GM18868 (cell line): Measurements from ENCODE around the gene PDGFRA.
"Not testable (repeated sequence)": the region's sequence is repeated elsewhere in the genome, so short reads cannot be mapped to it uniquely, and the experiment has no call there.

ENCODE experiments used
- ATAC-seq: cut with Tn5 transposase; IDR thresholded peaks from one replicate; pipeline ENCODE4 v1.9.1; 2021; ENCODE audit warnings: mild to moderate bottlenecking, moderate library complexity; ENCODE audit not compliant: unreplicated experiment

PDGFRA gene

DNA sequence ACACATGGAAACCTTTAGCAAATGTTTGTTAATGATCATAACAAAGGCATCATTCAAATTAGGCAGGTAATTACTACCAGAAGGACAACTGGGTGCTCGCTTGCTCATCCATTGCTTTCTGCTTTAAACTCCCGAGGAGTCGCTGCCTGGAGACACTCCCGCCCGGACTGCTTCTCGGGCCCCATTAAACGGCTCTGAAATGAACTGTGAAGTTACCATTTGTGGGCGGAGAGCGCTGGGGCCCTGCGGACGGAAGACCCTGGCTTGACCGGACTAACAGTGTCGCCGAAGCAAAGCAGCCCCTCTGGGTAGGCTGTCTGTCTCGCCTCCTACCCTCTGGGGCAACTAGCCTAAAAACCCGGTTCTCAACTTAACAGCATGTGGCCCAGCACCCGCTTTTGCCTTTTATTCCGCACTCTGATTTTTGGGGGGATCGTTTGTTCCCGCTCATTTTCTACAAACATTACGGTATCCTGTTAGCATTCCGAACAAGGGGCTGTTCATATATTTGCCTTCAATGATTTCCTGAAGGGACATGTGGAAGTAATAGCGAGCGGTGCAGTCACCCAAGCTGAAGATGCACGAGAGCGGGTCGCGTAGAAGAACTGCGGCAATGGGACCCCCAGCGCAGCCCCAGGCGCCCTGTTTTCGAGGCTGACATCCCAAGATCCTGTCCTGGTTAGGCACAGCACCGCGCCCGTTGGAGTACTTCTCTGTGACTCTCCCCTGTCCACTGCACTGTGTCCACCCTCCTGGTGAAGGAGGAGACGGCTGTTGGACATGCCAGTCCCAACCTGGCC is 1.6 kb upstream of the PDGFRA start:
- peak; percentile 25 for ATAC-seq

DNA sequence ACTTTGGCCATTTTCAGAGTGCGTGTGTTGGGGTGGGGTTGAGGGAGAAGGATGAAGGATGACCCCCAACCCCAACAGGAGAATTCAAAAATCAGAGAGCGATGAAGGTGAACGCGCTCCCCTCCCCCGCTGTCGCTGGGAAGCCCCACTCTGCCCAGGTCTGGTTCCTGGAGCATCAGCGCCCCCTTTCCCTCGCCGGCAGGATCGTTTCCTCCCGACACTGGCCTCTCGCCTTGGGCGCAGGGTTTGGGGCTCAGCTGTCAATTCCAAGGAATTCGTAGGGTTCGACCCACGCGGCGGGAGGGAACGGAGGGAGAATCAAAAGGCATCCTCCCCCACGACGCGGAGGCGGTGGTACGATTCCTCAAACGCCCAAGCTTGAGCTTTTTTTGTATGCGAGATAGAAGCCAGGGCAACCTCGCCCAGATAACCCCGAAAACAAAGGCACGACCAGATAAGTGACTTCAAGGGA is 1.0 kb upstream of the PDGFRA start:
- ATAC-seq, result peak; percentile 74

DNA sequence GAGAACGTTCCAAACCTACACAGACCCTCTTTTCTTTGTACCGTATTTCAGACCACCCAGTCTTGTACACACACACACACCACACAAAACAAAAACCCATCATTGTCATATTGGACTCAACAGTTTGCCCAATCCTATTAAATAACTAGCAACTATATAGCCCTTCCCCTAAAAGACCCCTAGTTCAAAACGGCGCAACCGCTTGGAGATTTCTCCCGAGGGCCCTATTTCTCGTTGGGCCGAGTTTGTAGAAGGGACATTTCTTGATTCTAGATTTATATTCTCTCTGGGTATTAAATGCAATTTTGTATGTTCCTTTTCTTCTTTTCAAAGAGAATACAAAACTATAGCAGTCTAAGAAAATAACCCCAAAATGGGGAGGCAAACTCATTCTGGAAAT is 547 bp upstream of the PDGFRA start:
- ATAC-seq, result no peak

DNA sequence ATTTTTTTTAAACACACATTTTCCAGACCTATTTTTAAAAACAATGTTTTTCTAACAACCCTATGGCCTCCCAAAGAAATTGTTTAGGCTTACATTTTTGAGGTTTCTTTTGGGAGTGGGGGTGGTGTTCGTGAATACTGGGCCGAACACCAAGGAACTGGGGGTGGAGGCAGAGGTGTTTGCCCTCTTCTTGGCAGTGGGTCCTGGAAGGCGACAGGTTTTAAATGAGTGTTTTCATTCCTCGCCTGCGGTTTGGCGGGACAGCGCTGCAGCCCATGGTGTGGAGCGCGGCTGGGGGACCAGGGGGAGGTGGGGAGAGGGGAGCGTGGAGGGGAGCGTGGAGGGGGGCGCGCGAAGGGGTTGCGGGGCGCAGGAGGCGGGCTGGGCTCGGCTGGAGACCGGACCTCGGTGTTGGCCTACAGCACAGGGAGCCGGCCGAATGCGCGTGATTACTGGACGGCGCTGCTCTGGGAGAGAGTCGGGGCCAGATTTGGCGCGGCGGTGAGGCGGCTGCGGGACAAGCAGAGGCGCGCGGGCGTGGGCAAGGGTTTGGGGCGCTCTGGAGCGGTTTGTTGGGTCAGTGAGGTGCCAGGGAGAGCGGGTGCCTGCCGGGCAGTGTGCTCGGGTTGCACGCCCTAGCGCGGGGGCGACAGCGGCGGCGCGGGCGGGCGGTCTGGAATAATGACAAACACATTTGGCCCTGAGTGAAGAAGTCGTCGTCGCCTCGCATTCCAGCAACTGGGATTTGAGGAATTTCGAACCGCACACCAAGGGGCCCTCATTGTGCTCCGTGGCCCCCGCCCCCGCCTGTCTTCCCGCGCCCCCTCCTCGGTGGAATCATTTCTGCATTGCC is 764 bp downstream of the PDGFRA start:
- ATAC-seq, result no peak

DNA sequence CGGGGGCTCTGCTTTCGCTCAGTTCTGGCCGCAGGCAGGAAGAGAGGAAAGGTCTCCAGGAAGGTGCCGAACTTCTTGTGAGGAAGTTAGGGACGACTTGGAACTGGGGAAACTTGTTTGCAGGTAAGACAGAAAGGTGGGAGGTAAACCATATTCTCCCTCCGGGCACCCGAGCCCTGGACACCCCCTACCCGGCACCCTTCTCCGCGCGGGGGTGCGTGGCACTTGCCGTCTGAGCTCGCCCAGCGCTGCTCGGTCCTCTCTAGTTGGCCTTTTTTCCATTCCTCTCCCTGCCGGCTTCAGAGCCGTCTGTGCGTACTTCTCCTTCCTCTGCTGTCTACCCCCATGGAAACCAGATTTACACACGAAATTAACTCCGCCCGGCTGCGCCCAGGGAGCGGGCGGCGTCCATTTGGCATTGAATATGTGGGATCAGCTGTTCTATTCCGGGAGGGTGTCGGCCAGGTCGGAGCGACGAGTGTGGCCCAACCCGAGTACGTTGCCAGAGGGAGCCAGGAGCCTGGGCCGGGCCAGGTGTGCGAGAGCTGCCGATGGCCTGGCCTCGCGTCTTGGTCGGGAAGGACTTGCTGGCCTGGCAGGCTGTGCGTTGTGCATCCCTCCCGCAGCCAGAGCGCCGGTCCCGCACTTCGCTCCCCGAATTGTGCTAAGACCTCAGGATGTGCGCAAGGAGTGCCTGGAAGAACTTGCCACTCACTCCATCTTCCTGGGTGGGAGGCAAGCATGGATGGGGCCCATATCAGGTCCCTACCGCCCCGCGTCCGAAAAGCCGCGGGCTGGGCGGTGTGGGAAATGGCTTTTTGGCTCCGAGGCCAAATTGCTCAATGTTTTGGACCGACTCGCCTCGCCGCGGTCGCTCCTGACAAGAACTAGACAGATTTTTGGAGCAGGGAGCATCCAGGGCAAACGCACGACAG is 1.7 kb downstream of the PDGFRA start:
- no peak for ATAC-seq

DNA sequence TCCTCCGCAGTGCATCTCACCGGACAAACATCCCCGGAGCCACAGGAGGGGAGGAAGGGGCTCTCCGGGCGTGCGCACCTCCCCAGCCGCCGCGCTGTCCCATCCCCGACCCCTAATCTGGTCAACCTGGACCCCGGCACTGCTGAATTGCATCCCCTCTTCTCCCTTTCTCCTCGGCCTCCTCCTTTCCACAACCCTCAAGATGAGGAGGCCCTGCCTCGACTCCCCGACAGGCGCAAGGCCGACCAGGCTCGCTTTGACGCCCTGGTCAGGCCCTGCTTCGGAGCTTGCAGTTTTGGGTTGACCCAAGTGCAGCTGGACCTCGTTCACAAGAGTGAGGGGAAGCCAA is 2.3 kb downstream of the PDGFRA start:
- no peak for ATAC-seq

DNA sequence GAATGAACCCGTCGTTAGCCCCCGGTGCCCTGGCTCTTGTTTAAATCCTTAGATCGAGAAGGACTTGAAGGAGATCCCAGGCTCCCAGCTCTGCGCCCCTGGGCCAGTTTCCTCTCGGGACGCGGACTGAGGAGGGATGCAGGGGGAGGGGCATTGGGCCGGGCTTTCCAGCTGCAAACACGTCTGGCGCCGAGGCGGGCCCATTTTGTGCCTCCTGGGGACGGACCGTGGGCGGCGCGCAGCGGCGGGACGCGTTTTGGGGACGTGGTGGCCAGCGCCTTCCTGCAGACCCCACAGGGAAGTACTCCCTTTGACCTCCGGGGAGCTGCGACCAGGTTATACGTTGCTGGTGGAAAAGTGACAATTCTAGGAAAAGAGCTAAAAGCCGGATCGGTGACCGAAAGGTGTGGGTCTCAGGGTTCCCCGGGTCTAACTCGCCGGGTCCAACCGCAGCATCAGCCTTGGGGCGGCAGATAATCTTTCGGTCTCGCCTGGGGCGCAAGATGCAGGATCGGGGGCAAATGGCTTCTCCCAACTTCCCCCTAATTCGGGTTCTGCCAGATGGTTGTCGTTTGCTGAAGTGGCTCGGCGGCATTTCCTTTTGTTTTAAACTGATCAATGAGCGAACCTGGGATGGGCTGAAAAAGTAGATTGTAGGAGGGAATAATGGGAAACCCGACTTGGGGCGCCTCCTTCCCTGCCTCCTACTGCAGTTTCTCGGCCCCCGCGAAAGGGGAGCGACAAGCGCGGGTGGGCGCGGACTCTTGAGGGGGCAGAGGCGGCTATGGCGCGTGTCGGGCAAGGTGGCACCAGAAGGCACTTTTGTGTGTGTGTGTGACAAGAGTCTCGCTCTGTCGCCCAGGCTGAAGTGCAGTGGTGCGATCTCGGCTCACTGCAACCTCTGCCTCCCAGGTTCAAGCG is 2.9 kb downstream of the PDGFRA start:
- ATAC-seq, result no peak

DNA sequence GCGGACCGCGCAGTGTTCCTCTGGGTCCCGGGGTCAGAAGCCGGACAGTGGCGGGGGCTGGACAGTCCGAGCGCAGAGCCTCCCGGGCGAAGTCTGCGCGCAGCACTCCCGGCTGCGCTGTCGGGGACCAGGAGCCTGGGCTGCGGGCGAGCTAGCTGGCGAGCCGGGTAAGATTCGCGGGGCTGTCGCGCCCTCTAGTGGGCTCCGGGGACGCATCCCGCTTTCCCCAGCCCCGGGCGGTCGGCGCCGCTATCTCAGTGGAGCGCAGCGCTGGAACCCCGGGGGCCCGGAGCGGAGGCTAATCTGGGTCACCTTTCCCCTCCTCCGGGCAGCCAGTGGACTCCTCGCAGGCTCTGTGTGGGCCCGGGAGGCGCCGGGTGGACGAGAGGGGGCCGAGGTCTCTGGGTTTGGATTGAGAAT is 4.2 kb downstream of the PDGFRA start:
- peak; percentile 88 for ATAC-seq

DNA sequence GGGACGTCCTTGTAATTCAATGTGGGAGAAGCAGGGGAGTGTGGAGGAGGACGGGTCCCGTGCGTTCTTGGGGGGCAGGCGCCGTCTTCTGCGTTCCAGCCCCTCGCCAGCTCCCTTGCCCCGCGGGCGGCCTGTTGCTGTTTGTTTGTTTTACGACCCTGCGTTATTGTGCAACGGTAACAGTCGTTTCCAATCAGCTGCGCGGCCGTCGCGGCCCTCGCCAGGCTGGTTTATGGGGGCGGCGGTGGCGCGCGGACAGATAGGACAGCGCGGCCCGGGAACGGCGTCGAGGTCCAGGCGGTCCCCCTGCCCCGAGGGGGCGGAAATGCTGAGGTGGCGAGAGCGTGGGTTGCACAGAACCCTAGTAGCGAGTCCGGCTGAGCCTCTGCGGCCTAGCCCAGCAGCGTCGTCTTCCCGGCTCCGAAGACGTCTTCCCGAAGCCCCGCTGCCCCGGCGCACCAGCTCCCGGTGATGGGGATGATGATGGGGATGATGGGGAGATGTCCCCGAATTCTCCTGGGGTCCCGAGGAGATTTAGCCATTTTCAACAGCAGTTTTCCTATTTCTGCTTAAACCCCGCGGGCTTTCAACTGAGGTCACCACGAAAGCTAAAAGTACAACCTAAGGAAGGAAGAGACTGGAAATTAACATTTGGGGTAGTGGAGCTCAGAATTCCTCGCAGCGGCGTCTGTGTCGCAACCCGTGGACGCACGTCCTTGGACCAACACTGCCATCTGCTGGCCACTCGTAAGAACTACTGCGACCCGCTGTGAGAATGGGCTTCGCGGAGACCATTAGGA is 4.8 kb downstream of the PDGFRA start:
- ATAC-seq, result peak; percentile 59

DNA sequence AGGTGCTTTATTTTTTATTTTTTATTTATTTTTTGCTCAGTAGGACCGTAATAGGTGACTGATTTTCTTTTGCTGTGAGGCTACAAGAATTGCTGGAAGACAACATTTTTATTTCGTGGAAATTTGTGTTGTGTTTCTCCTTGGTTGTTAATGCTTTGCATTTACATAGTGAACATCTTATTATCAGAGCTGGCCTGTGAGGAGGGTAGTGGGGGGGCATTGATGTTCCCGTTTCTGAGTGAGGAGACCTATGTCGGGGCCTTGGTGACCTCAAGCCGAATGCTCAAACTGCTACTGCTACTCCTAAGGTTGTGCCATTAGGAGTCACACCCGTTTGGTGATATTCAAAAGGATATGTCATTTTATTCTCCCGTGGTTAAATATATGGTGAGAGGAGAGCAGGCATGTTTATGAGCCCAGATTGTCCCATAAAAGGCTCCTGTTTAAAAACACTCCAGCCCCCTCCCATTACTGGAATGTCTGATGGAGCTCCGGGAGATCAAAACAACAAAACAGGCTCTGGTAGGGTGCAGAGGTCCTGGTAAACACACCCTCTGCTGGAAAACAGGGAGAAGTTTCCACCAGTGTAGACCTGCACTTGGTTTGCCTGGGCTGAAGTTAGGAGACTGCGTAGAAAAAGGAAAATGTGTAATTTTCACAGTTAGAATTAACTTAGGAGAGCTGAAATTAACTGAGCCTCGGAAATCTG is 5.6 kb downstream of the PDGFRA start:
- no peak for ATAC-seq

DNA sequence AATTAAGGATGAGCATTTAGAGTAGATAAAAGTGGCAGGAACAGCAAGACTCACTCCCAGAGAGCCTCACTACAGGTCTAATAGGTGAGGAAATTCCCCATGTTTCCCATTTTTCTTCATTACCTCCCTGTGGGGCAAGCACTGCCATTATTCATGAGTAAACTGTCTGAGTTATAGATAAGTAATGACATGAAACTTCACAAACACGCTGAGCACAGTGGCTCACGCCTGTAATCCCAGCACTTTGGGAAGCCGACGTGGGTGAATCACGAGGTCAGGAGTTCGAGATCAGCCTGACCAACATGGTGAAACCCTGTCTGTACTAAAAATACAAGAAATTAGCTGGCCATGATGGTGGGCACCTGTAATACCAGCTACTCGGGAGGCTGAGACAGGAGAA is 7.2 kb downstream of the PDGFRA start:
- ATAC-seq, result not testable (repeated sequence)

DNA sequence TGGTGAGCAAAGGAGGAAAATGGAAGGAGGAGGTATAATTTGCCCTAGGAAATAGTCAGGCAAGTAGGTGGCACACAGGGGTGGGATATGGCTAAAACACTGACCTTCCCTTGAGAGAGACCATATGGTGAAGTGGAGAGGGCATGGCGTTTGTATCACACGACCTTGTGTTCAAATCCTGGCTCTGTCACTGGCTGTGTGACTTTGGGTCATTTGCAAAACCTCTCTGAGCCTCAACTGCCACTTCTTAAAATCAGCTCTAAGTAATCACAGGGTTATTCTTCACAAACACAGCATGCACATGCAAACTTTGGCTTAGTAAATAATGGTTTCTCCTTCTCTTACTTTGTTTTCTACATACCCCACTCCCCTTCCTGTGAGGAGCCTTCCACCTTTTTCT is 8.7 kb downstream of the PDGFRA start:
- ATAC-seq, result no peak

DNA sequence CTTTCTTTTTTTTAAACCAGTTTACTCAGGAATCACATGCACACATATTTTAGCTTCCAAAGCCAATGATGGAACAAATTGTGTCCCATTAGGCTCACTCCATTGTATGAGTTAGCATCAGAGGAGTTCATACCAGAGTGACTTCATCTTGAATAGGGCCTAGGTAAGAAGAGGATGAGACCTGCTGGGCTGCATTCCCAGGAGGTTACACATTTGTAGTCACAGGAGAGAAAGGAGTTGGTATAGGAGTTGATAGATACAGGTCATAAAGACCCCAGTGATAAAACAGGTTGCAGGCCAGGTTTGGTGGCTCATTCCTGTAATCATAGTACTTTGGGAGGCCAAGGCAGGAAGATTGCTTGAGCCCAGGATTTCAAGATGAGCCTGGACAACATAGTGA is 9.3 kb downstream of the PDGFRA start:
- ATAC-seq, result no peak

DNA sequence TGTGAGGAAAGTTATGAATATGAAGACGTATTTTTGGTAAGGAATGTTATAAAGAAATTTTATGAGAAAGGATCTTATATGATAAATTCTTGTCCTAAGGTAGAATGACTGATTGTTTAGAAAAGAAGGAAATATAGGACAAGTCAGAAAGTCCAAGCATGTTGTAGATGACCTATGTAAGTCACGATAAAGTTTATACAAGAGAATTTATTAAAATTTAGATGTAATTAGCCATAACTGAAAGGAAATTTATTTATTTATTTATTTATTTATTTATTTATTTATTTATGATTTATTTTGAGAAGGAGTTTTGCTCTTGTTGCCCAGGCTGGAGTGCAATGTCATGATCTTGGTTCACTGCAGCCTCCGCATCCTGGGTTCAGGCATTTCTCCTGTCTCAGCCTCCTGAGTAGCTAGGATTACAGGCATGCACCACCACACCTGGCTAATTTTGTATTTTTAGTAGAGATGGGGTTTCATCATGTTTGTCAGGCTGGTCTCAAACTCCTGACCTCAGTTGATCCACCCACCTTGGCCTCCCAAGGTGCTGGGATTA is 12.3 kb downstream of the PDGFRA start:
- not testable (repeated sequence) for ATAC-seq

DNA sequence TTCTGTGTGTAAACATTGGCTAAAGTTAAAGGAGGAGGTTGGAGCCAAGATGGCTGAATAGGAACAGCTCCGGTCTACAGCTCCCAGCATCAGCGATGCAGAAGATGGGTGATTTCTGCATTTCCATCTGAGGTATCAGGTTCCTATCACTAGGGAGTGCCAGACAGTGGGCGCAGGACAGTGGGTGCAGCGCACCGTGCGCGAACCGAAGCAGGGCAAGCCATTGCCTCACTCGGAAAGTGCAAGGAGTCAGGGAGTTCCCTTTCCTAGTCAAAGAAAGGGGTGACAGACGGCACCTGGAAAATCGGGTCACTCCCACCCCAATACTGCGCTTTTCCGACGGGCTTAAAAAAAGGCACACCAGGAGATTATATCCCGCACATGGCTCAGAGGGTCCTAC is 14.4 kb downstream of the PDGFRA start:
- not testable (repeated sequence) for ATAC-seq

DNA sequence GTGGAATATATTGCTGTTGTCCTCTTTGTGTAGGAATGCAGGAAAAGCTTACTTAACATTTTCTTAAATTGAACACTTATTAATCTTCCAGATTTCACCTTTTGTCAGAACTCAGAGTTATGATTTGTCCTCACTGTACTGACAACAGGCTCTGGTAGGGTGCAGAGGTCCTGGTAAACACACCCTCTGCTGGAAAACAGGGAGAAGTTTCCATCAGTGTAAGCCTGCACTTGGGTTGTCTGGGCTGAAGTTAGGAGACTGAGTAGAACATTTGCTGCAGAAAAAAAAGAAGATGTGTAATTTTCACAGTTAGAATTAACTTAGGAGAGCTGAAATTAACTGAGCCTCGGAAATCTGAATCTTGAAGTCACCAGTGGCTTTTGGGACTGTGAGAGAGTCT is 23.2 kb downstream of the PDGFRA start:
- not testable (repeated sequence) for ATAC-seq

DNA sequence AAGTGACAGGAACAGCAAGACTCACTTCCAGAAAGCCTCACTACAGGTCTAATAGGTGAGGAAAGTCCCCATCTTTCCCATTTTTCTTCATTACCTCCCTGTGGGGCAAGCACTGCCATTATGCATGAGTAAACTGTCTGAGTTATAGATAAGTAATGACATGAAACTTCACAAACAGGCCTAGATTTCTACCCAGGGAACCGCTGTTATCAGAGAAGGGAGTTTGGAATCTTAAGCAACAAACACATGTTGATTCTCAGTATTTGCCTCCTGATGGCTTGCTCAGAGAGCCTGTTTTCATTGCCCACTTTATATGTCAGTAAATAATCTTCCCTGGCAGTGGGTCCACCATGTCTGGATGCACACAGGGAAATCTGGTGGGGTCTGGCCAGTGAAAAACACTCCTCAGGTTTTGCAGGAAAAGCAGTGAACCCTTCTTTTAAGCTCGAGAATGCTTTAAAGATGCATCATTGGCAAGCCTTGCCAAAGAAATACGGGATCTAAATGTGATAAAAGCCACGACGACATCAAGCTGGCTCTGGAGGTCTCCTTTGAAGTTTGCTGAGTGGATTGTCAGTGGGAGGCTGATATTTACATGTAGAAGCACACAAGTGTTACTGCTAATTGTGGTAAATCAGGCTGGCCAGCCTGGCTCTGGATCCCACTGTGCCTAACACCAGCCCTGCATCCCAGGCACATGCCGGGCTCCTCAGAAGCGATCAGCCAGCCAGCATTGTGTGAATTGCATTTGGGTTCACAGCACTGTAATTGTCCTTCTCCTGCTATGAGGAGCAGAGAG is 25.2 kb downstream of the PDGFRA start:
- ATAC-seq, result no peak

DNA sequence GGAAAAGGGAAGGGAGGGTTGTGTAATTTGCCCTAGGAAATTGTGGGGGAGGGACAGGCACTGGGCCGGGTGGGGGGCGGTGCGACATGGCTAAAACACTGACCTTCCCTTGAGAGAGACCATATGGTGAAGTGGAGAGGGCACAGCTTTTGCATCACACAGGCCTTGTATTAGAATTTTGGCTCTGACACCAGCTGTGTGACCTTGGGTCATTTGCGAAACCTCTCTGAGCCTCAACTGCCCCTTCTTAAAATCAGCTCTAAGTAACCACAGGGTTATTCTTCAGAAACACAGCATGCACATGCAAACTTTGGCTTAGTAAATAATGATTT is 25.8 kb downstream of the PDGFRA start:
- ATAC-seq, result no peak
